BLaER1 (cell line): ENCODE data around the gene ZNF652.
"Not testable (repeated sequence)": the region's sequence is repeated elsewhere in the genome, so short reads cannot be mapped to it uniquely, and the experiment has no call there.

Experiments used
- H3K27ac ChIP-seq: shearing (Covaris generic); formaldehyde crosslinking; 2 replicates; pipeline ENCODE4 v1.8.1; 2022
- H3K27me3 ChIP-seq: shearing (Covaris generic); formaldehyde crosslinking; 2 replicates; pipeline ENCODE4 v1.8.1; 2022
- H3K36me3 ChIP-seq: shearing (Covaris generic); formaldehyde crosslinking; 2 replicates; pipeline ENCODE4 v1.8.1; 2022
- H3K4me1 ChIP-seq: shearing (Covaris generic); formaldehyde crosslinking; 2 replicates; pipeline ENCODE4 v1.8.1; 2022
- H3K4me2 ChIP-seq: shearing (Covaris generic); formaldehyde crosslinking; 2 replicates; pipeline ENCODE4 v1.8.1; 2022
- H3K4me3 ChIP-seq: shearing (Covaris generic); formaldehyde crosslinking; 2 replicates; pipeline ENCODE4 v1.8.1; 2022
- H3K9ac ChIP-seq: shearing (Covaris generic); formaldehyde crosslinking; 2 replicates; pipeline ENCODE4 v1.8.1; 2022
- H3K9me3 ChIP-seq: shearing (Covaris generic); formaldehyde crosslinking; 2 replicates; pipeline ENCODE4 v1.8.1; 2022
- H4K20me1 ChIP-seq: shearing (Covaris generic); formaldehyde crosslinking; 2 replicates; pipeline ENCODE4 v1.8.1; 2022
- Cebpa-rat ChIP-seq: shearing (Covaris generic); IDR thresholded peaks from 2 replicates; pipeline ENCODE4 v1.8.1; 2022

Gene ZNF652

GRCh38 chr17:49373115-49373514, 11.1 kb upstream of the ZNF652 start:
- no peaks in the 10 kb centered on the region for H3K27me3 ChIP-seq
- no peak overlapping the region for H3K9ac ChIP-seq
- H3K36me3 ChIP-seq, result no peaks in the 10 kb centered on the region
- H3K4me2 ChIP-seq, result no peak overlapping the region
- no peak overlapping the region for H3K27ac ChIP-seq
- no peaks in the 10 kb centered on the region for H4K20me1 ChIP-seq
- no peak overlapping the region for H3K4me3 ChIP-seq
- H3K4me1 ChIP-seq, result 0 out of 2 replicates have a peak, but pooled peaks cover 7% of the 10 kb centered on the region
- no peak for TF ChIP-seq Cebpa-rat
- no peaks in the 10 kb centered on the region for H3K9me3 ChIP-seq

- no peaks in the 10 kb centered on the region for H3K27me3 ChIP-seq
- no peak for TF ChIP-seq Cebpa-rat
- H3K36me3 ChIP-seq, result no peaks in the 10 kb centered on the region
- H3K9me3 ChIP-seq, result no peaks in the 10 kb centered on the region
- H3K4me1 ChIP-seq, result 0 out of 2 replicates have a peak, but pooled peaks cover 7% of the 10 kb centered on the region
- H3K4me3 ChIP-seq, result no peak overlapping the region
- H3K9ac ChIP-seq, result no peak overlapping the region
- H4K20me1 ChIP-seq, result no peaks in the 10 kb centered on the region
- H3K27ac ChIP-seq, result no peak overlapping the region
- H3K4me2 ChIP-seq, result no peak overlapping the region
Observed at GRCh38 chr17:49372425-49372824, 10.4 kb upstream of the ZNF652 start.

GRCh38 chr17:49370971-49371834, 9.2 kb upstream of the ZNF652 start:
- no peak overlapping the region for H3K27ac ChIP-seq
- no peak for TF ChIP-seq Cebpa-rat
- H3K9me3 ChIP-seq, result no peaks in the 10 kb centered on the region
- H3K4me3 ChIP-seq, result no peak overlapping the region
- no peaks in the 10 kb centered on the region for H3K27me3 ChIP-seq
- H3K36me3 ChIP-seq, result no peaks in the 10 kb centered on the region
- H3K4me1 ChIP-seq, result peaks cover 8% of the 10 kb centered on the region; the same call in 1 of the 2 replicates
- no peak overlapping the region for H3K9ac ChIP-seq
- no peak overlapping the region for H3K4me2 ChIP-seq
- no peaks in the 10 kb centered on the region for H4K20me1 ChIP-seq

GRCh38 chr17:49369760-49370159, 7.7 kb upstream of the ZNF652 start:
- no peaks in the 10 kb centered on the region for H3K9me3 ChIP-seq
- H3K9ac ChIP-seq, result no peak overlapping the region
- no peak for TF ChIP-seq Cebpa-rat
- H3K27me3 ChIP-seq, result no peaks in the 10 kb centered on the region
- no peaks in the 10 kb centered on the region for H4K20me1 ChIP-seq
- no peak overlapping the region for H3K4me2 ChIP-seq
- peaks cover 20% of the 10 kb centered on the region for H3K4me1 ChIP-seq
- H3K27ac ChIP-seq, result no peak overlapping the region
- no peaks in the 10 kb centered on the region for H3K36me3 ChIP-seq
- no peak overlapping the region for H3K4me3 ChIP-seq

GRCh38 chr17:49369089-49369488, 7.0 kb upstream of the ZNF652 start:
- Histone ChIP-seq H3K9ac (no peak overlapping the region), H3K27me3 (no peaks in the 10 kb centered on the region), H3K27ac (no peak overlapping the region), H3K36me3 (no peaks in the 10 kb centered on the region), H3K4me1 (peaks cover 20% of the 10 kb centered on the region), H4K20me1 (no peaks in the 10 kb centered on the region), H3K4me2 (no peak overlapping the region), H3K9me3 (no peaks in the 10 kb centered on the region), H3K4me3 (no peak overlapping the region)
- TF ChIP-seq Cebpa-rat, result no peak

- H4K20me1 ChIP-seq, result peaks cover 5% of the 10 kb centered on the region
- no peak overlapping the region for H3K4me3 ChIP-seq
- peak overlapping the region; percentile 11 for H3K4me2 ChIP-seq
- H3K27ac ChIP-seq, result no peak overlapping the region
- no peaks in the 10 kb centered on the region for H3K36me3 ChIP-seq
- no peaks in the 10 kb centered on the region for H3K27me3 ChIP-seq
- H3K9me3 ChIP-seq, result no peaks in the 10 kb centered on the region
- H3K9ac ChIP-seq, result no peak overlapping the region
- H3K4me1 ChIP-seq, result peaks cover 29% of the 10 kb centered on the region
- TF ChIP-seq Cebpa-rat, result no peak
Observed at GRCh38 chr17:49365667-49366066, 3.6 kb upstream of the ZNF652 start.

- H3K4me1 ChIP-seq, result peaks cover 30% of the 10 kb centered on the region
- H3K27me3 ChIP-seq, H3K27ac ChIP-seq, H3K36me3 ChIP-seq, H3K4me3 ChIP-seq, H3K9ac ChIP-seq, H3K9me3 ChIP-seq: not testable (repeated sequence)
- 0 out of 2 replicates have a peak overlapping the region, but pooled peaks have one; percentile 11 for H3K4me2 ChIP-seq
- H4K20me1 ChIP-seq, result peaks cover 10% of the 10 kb centered on the region
Observed at GRCh38 chr17:49365126-49365525, 3.1 kb upstream of the ZNF652 start.

- Histone ChIP-seq H3K27me3 (no peaks in the 10 kb centered on the region), H3K4me3 (no peak overlapping the region), H3K27ac (no peak overlapping the region), H4K20me1 (peaks cover 20% of the 10 kb centered on the region), H3K4me1 (peaks cover 40% of the 10 kb centered on the region), H3K9me3 (no peaks in the 10 kb centered on the region), H3K36me3 (no peaks in the 10 kb centered on the region), H3K9ac (no peak overlapping the region), H3K4me2 (no peak overlapping the region)
- no peak for TF ChIP-seq Cebpa-rat
Observed at GRCh38 chr17:49364119-49364518, 2.1 kb upstream of the ZNF652 start.

- Histone ChIP-seq H3K27ac (no peak overlapping the region), H3K27me3 (no peaks in the 10 kb centered on the region), H4K20me1 (peaks cover 29% of the 10 kb centered on the region), H3K36me3 (no peaks in the 10 kb centered on the region), H3K4me1 (peaks cover 49% of the 10 kb centered on the region), H3K4me2 (peak overlapping the region; percentile 84), H3K9me3 (no peaks in the 10 kb centered on the region), H3K4me3 (no peak overlapping the region), H3K9ac (no peak overlapping the region)
- no peak for TF ChIP-seq Cebpa-rat
Observed at GRCh38 chr17:49363251-49363650, 1.2 kb upstream of the ZNF652 start.

- Histone ChIP-seq H4K20me1 (peaks cover 34% of the 10 kb centered on the region), H3K36me3 (no peaks in the 10 kb centered on the region), H3K4me3 (peak overlapping the region; percentile 96), H3K9me3 (no peaks in the 10 kb centered on the region), H3K9ac (peak overlapping the region; percentile 96), H3K4me2 (peak overlapping the region; percentile 84), H3K27me3 (no peaks in the 10 kb centered on the region), H3K4me1 (peaks cover 54% of the 10 kb centered on the region), H3K27ac (no peak overlapping the region)
- TF ChIP-seq Cebpa-rat, result no peak
Observed at GRCh38 chr17:49362723-49363117, 670 bp upstream of the ZNF652 start.
